Measurements from ENCODE around the gene CEBPB.

The CEBPB gene

DNA sequence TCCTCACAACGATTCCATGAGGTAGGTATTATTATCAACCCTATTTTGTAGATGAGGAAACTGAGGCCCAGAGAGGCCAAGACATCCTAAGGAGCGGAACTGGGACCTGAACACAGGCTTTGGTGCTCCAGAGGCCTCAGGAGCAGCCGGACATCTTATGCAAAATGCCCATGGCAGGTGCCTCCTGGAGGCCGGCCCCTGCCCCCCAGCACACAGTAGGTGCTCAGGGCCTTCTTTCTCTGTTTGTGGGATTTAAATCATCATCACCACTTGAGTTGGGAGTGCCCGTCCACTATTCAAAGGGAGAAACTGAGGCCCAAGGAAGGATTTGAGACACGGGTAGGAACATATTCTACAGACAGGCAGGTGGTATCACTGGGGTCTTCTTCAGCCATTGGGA, 41.2 kb downstream of the CEBPB start:
- no peak for DNase-seq

DNA sequence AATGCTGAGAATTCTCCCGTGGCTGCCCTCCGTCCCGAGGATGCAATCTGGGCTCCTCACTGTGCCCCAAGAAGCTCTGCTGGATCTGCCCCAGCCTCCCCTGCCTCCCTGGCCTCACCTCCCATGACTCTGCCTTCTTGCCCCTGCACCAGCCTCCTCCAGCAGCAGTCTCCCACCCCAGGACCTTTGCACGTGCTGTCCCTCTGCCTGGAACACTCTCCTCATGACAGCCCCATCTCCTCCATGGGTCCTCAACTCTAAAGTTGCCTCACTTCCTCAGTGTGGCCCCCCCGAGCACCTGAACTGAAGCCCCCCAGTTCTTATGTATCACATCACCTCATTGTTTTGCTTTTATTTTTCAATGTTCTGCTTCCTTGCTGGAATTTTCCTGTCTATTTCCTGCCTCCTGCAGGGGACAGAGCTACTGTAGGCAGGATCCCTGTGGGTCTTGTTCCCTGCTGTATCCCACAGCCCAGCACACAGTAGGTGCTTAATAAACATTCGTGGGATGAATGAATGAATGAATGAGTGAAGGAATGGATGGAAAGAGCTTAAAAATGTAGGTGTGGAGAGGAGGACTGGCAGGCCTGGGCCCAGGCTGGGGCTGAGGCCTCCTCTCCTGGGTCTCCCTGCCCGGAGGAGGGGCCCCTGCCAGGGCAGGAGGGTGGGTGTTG, 42.2 kb downstream of the CEBPB start:
- no peak for DNase-seq

DNA sequence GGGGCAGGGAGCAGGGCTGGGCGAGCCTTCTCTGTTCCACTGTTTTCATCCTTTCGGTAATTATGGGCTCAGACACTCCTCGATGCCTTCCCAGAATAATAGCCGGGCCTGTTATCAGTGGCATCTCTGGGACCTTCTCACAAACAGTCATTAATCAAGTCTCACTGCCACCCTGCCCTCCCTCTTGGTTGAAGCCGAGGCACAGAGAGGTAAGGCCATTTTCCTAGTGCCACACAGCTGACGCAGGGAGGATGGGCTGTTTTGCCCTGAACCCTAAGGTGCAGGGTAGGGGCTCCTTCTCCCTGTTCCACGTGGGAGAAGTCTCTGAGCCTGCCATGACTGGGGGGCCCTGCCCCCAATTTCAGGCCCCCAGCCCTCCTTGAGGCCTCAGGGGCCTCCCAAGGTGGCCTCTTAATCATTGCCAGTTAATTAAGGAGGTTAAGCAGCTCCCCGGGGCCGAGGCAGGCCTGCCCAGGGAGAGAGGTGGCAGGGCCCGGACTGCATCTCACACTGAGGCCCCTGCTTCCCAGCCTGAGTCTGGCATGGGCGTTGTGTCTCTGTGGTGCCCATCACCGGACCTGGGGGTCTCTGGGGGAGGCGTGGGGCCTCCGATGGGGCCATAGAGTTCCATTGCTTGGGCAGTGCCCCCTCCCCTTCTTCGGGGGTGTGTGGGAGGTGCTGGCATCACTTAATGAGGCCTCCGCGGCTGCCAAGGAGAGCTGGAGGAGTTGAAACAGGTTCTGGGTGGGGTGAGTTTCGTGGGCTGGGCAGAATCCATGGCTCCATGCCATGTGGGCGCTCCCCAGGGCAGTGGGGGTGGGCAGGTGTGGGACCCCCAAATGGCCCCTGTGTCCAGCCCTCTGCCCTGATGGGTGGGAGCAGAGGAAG, 42.9 kb downstream of the CEBPB start:
- DNase-seq = no peak

DNA sequence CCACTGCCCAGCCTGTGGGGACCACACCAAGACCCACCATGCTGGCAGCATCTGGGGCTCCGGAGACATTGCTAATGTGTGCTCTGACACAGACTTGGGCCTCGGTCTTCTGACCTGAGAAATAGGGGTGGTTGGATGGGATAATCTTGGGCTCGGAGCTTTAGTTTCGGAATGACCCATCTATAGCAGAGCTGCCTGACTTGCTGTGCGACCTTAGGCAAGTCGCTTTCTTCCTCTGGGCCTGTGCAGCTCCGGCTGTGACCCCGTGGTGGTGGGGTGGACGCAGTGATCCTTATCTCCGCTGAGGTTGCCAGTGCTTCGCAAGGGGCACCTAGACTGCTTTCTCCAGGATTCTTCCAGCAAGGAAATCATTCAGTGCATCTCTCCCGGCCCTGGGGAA, 43.7 kb downstream of the CEBPB start:
- no peak for DNase-seq

DNA sequence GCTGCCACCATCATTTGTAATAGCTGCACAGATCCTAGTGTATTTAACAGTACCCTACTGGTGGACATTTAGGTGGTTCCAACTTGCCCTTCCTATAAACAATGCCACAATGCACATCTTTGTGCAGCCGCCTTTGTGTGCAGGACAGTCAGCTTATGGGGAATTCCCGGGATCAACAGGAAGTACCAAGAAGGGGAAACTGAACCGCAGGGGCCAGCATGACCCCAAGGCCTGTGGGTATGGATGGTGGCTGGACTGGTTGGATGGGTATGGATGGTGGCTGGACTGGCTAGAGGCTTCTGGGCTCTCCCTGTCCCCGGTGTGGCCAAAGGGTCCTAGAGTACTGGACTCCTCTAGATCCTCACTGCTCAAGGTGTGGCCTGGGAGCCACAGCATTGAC, 46.7 kb downstream of the CEBPB start:
- DNase-seq = no peak

DNA sequence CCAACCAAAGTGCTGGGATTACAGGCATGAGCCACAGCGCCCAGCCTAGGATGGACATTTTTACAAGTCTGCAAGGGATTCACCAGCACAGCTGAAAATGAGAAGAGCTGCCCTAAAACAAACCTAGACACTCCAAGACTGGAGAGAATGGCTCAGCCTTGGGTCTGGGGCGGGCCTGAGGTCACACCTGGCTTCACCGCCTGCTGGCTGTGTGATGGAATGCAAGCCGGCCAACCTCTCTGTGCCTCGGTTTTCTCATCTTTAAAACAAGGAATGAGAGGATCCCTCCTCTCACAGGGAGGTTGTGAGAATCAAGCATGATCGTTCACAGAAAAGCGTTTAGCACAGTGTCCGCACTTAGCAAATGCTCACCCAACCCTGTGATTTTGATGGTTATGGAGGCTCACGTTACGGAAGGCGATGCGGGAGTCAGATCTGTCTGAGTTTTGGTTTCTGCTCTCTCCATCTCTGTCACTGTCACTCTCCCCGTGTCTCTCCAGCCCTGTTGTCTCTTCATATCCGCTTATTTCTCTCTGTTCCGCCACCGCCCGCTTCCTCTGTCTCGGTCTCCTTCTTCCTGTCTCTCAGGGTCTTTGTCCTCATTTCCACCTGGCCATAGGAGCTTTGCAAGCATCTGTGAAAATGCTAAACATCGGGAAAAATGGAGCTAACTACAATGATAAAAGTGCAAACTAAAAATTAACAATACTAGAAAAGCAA, 47.6 kb downstream of the CEBPB start:
- DNase-seq = no peak

DNA sequence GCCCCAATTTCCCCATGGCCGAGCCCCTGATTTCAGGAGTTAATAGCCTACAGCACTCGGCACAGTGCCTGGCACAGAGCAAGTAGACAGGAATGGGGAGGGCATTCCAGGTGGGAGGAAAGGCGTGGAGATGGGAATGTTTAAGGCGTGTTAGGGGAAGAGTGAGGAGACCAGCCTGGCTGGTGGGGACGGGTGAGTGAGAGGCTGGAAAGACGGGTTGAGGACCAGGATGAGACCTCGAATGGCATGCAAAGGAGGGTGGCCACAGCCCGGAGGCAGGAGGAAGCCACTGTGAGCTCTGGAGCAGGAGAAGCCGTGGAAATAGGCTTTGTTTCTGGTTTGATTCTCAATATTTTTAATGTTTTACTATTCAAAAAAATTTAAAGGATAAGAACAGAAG, 49.5 kb downstream of the CEBPB start:
- no peak for DNase-seq

DNA sequence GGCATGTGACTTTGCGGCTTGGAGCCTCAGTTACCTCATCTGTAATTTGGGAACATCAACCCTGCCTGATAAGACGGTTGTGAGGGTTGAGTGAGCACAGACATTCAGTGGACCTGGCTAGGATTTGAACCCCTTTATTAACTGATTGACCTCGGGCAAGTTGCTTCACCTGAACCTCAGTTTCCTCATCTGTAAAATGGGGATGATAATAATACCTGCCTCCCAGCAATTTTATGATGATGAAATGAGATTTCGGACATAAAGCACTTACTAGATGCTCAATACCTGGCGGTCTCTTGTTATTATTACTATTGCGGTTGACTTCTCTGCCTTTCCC, 51.5 kb downstream of the CEBPB start:
- DNase-seq = no peak
